GM23248 (cell line): Measurements from ENCODE around the gene C10orf71.

Source experiments
- EZH2 ChIP-seq: fragments of 200-600 bp; sonication (generic); IDR thresholded peaks from 2 replicates; pipeline ENCODE4 v1.6.1; 2018; ENCODE audit warnings: antibody characterized with exemption, mild to moderate bottlenecking; ENCODE audit not compliant: insufficient read depth, poor library complexity, severe bottlenecking
- EZH2phosphoT487 ChIP-seq: fragments of 200-600 bp; sonication (generic); IDR thresholded peaks from 2 replicates; pipeline ENCODE4 v1.6.1; 2018; ENCODE audit warnings: antibody characterized with exemption, moderate library complexity, mild to moderate bottlenecking, low read depth; ENCODE audit not compliant: insufficient read depth

GRCh38 chr10:49333192-49333591 is 34.2 kb downstream of the C10orf71 start:
- TF ChIP-seq EZH2 (no peak), EZH2phosphoT487 (no peak)
